Kasumi-1 (cell line): ENCODE measurements around the gene FTL.
"Not testable (repeated sequence)": the region's sequence is repeated elsewhere in the genome, so short reads cannot be mapped to it uniquely, and the experiment has no call there.

Source experiments
- DNase-seq, 2 experiments: peaks; one replicate each; lab custom pipeline; 2025; lab: John Stamatoyannopoulos, UW

The FTL gene

GRCh38 chr19:48965040-48965805, at the start of gene FTL:
FTL (plus strand) TSS chr19:48965309; CDS start chr19:48965508, 199 bp downstream.
- DNase-seq: peak; percentile 94 to 96

- DNase-seq: no peak
Observed at GRCh38 chr19:48915757-48916156, 49.4 kb upstream of the FTL start.

- no peak for DNase-seq
Observed at GRCh38 chr19:48918071-48918470, 47.0 kb upstream of the FTL start.

- peak; percentile 36 to 37 for DNase-seq
Observed at GRCh38 chr19:48918801-48919247, 46.3 kb upstream of the FTL start.

- DNase-seq: not testable (repeated sequence)
Observed at GRCh38 chr19:48919271-48919670, 45.8 kb upstream of the FTL start.

GRCh38 chr19:48920949-48921348, 44.2 kb upstream of the FTL start:
- DNase-seq: no peak

- no peak for DNase-seq
Observed at GRCh38 chr19:48921721-48922500, 43.2 kb upstream of the FTL start.

GRCh38 chr19:48922548-48923490, 42.3 kb upstream of the FTL start:
- DNase-seq: no peak

GRCh38 chr19:48925240-48925843, 39.8 kb upstream of the FTL start:
- DNase-seq: no peak

GRCh38 chr19:48925890-48926289, 39.2 kb upstream of the FTL start:
- DNase-seq: not testable (repeated sequence)

- peak; percentile 45 to 47 for DNase-seq
Observed at GRCh38 chr19:48926909-48927308, 38.2 kb upstream of the FTL start.

GRCh38 chr19:48927692-48928091, 37.4 kb upstream of the FTL start:
- not testable (repeated sequence) for DNase-seq

GRCh38 chr19:48928164-48929025, 36.7 kb upstream of the FTL start:
- DNase-seq: no peak

GRCh38 chr19:48933382-48933932, 31.7 kb upstream of the FTL start, which contains the start of gene DHDH:
DHDH (plus strand) TSS chr19:48933699; CDS start chr19:48933722, 23 bp downstream.
- peak; percentile 63 to 65 for DNase-seq

- DNase-seq: no peak
Observed at GRCh38 chr19:48934837-48935236, 30.3 kb upstream of the FTL start.

GRCh38 chr19:48935864-48936263, 29.2 kb upstream of the FTL start:
- DNase-seq: no peak

- DNase-seq: no peak
Observed at GRCh38 chr19:48938256-48938655, 26.9 kb upstream of the FTL start.

- DNase-seq: no peak
Observed at GRCh38 chr19:48940902-48941301, 24.2 kb upstream of the FTL start.

GRCh38 chr19:48943081-48943480, 22.0 kb upstream of the FTL start:
- DNase-seq: no peak

- DNase-seq: no peak
Observed at GRCh38 chr19:48945415-48945814, 19.7 kb upstream of the FTL start.
